Measurements from ENCODE around the gene H2AZ2.
A peak's percentile ranks its signal among the peaks of the same experiment; 100 is the strongest.
"Not testable (repeated sequence)": the region's sequence is repeated elsewhere in the genome, so short reads cannot be mapped to it uniquely, and the experiment has no call there.

The H2AZ2 gene

DNA sequence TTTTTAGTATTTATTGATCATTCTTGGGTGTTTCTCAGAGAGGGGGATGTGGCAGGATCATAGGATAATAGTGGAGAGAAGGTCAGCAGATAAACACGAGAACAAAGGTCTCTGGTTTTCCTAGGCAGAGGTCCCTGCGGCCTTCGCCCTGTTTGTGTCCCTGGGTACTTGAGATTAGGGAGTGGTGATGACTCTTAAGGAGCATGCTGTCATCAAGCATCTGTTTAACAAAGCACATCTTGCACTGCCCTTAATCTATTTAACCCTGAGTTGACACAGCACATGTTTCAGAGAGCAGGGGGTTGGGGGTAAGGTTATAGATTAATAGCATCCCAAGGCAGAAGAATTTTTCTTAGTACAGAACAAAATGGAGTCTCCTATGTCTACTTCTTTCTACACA, 22.4 kb upstream of the H2AZ2 start:
- not testable (repeated sequence) for DNase-seq

GRCh38 chr7:44867073-44867995, 19.4 kb upstream of the H2AZ2 start:
- peak; percentile 86 for DNase-seq

- not testable (repeated sequence) for DNase-seq
These were observed 14.1 kb upstream of the H2AZ2 start for GRCh38 chr7:44861949-44862348.

DNA sequence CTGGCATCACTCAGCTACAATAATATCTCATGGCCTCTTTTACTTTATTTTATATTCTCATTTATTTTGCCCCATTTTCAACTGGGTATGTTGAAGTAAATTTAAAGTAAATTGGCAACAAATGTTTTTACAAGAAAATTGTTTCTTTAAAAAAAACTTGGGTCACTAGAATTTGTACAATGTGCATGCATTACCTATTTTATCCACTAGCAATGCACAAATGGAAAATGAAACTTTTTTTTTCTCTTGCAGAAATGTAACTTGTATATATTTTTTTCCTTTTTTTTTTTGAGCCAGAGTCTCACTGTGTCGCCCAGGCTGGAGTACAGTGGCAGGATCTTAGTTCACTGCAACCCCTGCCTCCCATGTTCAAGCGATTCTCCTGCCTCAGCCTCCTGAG, 10.3 kb upstream of the H2AZ2 start:
- DNase-seq: no peak

DNA sequence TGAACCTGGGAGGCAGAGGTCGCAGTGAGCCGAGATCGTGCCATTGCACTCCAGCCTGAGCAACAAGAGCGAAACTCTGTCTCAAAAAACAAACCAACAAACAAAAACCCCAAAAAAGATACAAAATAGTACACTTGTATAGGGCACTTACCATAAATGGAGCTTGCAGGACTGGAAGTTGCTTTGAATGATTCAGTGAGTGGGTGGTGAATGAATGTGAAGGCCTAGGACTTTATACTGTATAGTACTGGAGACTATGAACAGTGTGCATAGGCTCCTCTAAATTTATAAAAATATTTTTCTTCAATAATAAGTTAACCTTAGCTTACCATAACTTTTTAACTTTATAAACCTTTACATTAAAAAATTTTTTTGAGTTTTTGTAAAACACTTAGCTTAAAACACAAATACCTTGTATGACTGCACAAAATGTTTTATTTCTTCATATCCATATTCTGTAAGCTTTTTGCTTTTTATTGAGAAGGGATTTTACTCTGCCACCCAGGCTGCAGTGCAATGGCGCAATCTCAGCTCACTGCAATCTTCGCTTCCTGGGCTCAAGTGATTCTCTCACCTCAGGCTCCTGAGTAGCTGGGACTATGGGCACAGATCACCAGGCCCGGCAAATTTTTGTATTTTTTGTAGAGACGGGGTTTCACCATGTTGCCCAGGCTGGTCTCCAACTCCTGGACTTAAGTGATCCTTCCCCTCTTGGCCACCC, 6.9 kb upstream of the H2AZ2 start:
- DNase-seq: no peak

DNA sequence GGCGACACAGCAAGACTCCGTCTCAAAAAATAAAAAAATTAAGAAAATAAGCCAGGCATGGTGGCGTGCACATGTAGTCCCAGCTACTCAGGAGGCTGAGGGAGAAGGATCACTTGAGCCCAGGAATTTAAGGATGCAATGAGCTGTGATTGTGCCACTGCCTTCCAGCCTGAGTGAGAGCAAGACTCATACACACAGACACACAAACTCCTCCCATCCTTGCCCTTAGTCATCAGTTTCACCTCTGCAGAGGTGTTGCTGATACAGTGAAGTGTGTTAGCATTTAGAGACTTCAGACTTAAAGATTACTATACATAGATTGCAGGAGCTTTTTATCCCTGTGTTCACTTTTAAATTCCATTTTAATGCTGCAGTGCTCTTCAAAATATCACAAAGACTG, 5.5 kb upstream of the H2AZ2 start:
- no peak for DNase-seq

DNA sequence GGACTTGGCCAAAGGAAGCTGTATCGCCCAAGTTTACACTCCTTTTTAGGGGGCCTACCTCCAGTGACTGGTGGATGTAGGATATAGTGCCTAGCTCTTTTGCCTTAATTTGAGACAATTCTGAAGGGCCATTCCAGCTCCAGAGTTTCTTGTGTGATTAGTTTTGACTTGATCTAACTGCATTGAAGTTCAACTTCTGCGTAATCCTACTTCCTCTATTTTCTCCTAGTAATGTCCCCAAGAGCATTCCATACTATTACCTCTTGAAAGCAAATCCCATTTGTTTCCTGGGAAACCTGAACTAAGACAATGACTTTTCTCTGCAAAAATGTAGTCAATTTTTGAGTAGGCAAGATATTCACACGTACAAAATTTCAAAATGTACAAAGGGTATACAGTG, 4.7 kb upstream of the H2AZ2 start:
- DNase-seq: no peak

GRCh38 chr7:44849885-44850544, 2.1 kb upstream of the H2AZ2 start:
- DNase-seq: no peak

DNA sequence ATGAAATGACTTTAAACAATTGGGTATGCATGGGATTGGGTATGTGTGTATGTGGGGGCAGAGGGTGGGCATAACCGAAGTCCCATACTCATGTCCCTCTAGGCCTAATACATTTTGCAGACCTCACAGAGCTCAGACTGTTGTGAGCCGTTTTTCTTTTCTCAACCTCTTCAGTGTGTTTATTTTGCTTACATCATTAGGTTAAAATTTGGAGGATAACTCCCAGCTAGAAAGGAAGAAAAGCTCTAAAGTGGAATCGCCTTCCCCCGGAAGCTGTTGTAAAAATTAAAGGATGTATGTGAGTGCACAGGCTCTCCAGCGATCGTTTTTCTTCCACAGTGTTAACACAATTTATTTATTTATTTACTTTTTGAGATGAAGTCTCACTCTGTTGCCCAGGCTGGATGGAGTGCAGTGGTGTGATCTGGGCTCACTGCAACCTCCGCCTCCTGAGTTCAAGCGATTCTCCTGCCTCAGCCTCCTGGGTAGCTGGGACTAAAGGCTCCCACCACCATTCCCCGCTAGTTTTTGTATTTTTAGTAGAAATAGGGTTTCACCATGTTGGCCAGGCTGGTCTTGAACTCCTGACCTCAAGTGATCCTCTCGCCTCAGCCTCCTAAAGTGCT, 1.5 kb upstream of the H2AZ2 start:
- DNase-seq: no peak

DNA sequence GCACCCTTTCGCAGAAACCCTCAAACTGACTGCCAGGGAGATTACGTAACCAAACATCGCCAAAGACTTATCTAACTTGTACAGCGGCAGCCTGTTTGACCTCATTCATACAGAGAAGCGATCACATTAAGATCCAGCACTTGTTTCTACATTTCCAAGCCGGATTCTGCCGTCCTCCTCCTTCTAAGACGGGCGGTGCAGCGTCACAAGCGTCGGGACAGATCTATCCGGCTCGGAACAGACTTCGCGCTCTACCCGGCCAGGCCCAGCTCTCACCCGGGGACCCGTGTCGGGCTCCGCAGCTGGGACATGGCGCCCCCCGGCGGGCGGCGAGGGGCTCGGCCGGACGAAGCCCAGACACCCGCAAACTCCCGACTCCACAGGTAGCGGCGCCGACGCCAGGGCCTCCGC, 373 bp downstream of the H2AZ2 start:
- peak; percentile 93 for DNase-seq

GRCh38 chr7:44846816-44847508, 925 bp downstream of the H2AZ2 start:
- no peak for DNase-seq

- DNase-seq: not testable (repeated sequence)
These were observed 1.5 kb downstream of the H2AZ2 start for GRCh38 chr7:44846390-44846789.

GRCh38 chr7:44845451-44845850, 2.4 kb downstream of the H2AZ2 start:
- no peak for DNase-seq

DNA sequence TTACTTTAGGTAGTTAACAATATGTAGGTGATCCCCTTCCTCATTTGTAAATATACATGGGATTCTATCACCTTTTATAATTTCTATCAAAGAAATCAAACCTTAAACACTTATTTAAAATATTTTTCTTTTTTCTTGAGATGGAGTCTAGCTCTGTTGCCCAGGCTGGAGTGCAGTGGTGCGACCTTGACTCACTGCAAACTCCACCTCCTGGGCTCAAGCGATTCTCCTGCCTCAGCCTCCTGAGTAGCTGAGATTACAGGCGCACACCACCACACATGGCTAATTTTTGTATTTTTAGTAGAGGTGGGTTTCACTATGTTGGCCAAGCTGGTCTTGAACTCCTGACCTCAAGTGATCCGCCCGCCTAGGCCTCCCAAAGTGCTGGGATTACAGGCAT, 4.4 kb downstream of the H2AZ2 start:
- not testable (repeated sequence) for DNase-seq

DNA sequence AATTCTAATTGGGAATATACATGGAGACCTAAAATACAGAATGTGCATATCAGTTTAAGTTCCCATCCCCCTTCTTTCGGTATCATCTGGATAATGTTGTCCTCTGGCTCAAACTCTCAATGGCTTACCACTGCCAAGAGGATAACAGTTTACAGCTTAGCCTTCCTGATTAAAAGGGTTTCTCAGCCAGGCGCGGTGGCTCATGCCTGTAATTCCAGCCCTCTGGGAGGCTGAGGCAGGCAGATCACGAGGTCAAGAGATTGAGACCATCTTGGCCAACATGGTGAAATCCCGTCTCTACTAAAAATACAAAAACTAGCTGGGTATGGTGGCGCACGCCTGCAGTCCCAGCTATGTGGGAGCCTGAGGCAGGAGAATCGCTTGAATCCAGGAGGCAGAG, 5.2 kb downstream of the H2AZ2 start:
- DNase-seq: not testable (repeated sequence)

DNA sequence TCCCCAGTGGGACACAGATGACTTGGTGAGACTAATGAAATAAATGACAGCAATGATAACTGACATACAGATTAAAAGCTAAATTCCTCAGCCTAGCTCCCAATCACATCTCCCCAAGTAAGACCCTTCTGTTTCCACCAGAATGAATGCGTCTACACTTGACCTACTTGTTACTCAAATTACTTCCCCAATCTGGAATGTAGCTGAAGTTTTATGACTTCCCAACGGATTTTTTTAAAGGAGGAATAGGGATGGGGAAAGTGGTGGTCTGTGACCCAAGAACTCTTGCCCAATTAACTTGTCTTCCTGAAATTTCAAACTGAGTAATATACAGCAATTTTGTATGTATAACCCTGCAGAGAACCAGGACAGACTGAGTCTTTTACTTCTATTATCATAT, 9.1 kb downstream of the H2AZ2 start:
- DNase-seq: no peak

DNA sequence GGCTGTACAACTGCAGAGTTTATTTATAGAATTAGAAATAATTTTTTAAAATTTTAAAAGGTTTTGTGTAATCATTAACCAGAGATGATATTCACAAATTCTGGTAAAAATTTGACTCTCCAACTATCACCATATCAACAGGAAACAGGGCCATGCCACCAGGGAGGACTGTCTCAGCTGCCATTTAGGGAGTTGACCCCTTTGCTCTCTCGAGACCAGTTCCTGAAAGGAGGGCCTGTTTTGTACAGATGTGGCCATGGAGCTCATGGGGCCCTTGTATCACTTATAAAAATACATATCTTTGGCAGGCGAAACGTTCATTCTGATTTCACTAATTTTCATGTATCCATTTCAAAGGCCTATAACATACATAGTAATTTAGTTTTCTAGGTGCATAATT, 20.3 kb downstream of the H2AZ2 start:
- no peak for DNase-seq

DNA sequence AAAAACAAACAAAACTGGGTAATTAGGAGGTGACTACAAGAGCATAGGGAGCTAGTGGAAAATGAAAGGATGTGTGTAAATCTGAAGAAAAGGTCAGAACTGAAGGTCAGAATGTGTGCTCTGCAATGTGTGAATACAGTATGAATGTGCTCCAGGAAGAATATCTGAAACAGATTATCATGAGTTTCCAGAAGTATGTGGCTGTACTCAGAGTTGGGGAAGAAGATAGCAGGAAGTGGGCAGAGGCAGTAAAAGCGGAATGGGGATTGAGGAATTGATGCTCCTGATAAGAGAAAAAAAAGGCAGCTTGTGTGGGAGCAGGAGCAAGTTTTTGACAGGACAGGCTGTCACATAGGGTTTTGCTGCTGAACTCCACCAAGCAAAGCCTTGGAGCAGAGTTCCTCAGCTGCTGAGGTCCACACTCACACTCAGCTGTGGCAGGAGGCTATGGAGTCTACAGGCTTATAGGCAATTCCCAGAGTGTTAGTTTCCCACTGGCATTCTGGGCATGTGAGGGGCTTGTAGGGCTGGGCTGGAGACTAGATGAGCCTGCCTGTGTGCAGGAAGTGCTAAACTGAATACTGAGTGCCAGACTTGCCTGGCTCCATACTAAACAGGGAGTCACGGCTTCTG, 22.9 kb downstream of the H2AZ2 start:
- DNase-seq: peak; percentile 70

DNA sequence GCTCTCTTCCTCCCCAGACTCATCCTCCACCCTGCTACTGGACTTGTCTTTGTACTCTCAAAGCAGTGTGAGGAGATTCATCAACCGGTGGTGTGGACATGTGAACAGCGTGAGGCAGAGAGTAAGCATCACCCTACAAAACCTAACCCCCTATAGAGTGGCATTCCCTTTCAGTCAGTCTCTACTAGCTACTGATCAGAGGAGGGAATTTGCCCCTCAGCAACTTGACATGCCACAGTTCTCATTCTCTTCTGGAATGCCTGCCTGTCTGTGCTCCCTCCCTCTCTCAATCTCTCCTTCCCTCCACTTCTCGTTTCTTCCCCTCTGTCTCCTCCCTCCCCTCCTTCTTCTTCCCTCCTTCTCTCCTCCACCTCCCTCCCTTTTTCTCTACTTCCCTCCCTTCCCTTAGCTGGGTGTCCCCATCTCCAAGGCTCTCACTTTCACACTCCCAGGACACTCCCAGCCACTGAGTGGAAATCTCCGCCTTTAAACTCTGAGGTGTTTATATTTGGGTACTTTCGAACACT, 24.6 kb downstream of the H2AZ2 start:
- DNase-seq: no peak

DNA sequence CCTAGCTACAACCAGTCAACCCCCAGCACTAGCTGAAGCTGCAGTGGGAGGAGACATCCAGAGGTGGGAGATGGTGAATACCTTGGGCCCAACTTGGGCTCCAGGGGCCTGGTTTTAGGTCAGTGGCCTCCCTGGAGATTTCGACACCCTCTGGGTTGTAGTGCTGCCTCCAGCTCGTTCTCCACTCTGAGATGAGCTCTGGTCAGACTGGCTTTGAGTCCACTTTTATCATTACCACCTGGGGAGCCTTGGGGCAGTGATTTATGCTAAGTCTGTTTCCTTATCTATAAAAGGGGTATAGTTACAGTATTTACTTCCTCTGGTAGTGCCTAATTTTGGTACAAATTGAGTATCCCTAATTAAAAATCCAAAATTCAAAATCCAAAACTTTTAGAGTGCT, 28.6 kb downstream of the H2AZ2 start:
- DNase-seq: peak; percentile 63

- DNase-seq: no peak
These were observed 33.0 kb downstream of the H2AZ2 start for GRCh38 chr7:44814919-44815318.

DNA sequence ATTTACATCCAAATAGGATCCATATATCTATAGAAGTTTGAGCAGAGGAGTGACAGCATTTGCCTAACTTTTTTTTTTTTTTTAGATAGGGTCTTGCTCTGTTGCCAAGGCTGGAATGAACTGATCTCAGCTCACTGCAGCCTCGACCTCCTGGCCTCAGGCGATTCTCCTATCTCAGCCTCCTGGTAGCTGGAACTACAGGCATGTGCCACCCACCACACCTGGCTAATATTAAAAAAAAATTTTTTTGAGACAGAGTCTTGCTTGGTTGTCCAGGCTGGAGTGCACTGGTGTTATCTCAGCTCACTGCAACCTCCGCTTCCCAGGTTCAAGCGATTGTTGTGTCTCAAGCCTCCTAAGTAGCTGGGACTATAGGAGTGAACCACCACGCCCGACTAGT, 36.3 kb downstream of the H2AZ2 start:
- DNase-seq: no peak

Measured in islet precursor cell (in vitro differentiated cells).